Measurements from ENCODE around the gene BOLA3. TPM values are rescaled to one million over a fixed set of nuclear protein-coding genes. Genes with fewer than 3 reads are reported as not detected.
"Not testable (repeated sequence)": the region's sequence is repeated elsewhere in the genome, so short reads cannot be mapped to it uniquely, and the experiment has no call there.

The BOLA3 gene
- total RNA-seq, 2 donors from 2014 or later: 41.1 to 42.5 TPM

DNA sequence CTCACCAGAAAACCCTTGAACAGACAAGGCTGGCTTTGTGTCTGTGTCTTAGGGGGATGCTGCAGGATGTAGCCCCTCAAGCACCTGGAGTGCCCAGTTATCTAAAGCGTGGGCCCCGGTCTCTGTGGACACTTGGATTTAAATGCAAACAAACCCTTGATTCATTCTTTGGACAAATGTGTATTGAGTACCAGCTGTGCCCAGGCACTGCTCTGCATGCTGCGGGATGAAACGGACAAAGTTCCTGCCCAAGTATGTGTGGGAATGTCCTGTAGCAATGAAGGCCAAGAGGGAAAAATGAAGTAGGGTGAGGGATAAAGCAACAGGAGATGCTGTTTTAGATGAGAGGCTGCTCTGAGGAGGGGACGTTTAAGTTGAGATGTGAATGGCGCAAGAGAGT, 53.9 kb downstream of the BOLA3 start:
- Mint-ChIP-seq H3K9me3 (no peaks in the 10 kb centered on the region), H3K4me3 (no peak overlapping the region), H3K27me3 (ENCODE audit: low read depth) (no peaks in the 10 kb centered on the region), H3K4me1 (ENCODE audit: low read depth) (no peaks in the 10 kb centered on the region), H3K27ac (no peak overlapping the region), H3K36me3 (ENCODE audit: insufficient read depth in 2 of 2) (peaks cover 2 to 26% of the 10 kb centered on the region in 2 donors)
- no peak for DNase-seq
- ATAC-seq (replicated peaks in 1 of 2): no peak

- no peak for DNase-seq
- Mint-ChIP-seq H3K27me3 (ENCODE audit: low read depth) (no peaks in the 10 kb centered on the region), H3K27ac (no peak overlapping the region), H3K4me3 (no peak overlapping the region), H3K4me1 (ENCODE audit: low read depth) (no peaks in the 10 kb centered on the region), H3K9me3 (no peaks in the 10 kb centered on the region), H3K36me3 (ENCODE audit: insufficient read depth in 2 of 2) (peaks cover 2 to 26% of the 10 kb centered on the region in 2 donors)
- ATAC-seq (replicated peaks in 1 of 2): no peak
Measured at GRCh38 chr2:74093426-74093825, 54.3 kb downstream of the BOLA3 start.

DNA sequence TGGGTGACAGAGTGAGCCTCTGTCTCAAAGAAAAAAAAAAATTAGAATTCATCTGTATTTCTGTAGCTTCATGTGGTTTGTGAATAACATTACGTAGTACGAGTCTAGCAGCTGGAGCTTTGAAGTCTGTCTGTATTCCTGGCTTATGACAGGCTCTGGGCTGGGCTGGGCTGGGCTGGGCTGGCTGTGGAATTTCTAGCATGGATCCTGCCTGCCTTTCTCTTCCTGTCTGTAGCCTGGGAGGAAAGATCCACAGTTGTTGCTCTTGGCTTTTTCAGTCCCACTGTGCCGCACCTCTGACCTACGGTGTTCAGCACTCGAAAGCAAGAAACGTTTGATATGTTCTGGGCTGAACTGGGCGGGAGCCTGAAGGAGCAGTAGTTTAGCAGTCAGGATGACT, 55.4 kb downstream of the BOLA3 start:
- no peaks in the 10 kb centered on the region for H3K27me3 Mint-ChIP-seq (ENCODE audit: low read depth)
- peaks cover 2 to 25% of the 10 kb centered on the region in 2 donors for H3K36me3 Mint-ChIP-seq (ENCODE audit: insufficient read depth in 2 of 2)
- no peaks in the 10 kb centered on the region for H3K9me3 Mint-ChIP-seq
- DNase-seq (no peak), ATAC-seq (replicated peaks in 1 of 2) (no peak)
- no peak overlapping the region for H3K4me3 Mint-ChIP-seq
- H3K27ac Mint-ChIP-seq: no peak overlapping the region
- H3K4me1 Mint-ChIP-seq (ENCODE audit: low read depth): no peaks in the 10 kb centered on the region

DNA sequence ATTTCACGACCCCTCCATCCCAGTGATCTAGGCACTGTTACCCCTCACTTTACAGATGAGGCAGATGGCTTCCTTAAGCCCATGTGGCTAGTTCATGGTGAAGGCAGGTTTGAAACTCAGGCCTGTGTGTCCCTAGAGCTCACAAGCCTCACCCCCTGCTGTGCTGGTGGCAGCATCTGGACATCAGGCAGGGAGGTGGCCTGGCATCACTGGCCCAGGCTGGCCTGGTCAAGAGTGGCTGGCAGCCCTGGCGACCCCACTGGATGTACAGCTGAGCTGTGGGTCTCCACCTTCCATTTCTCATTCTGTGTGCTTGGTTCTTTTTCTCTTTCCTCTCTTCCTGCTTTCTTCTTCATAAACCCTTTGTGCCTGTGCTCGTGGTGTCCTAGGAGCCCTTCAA, 56.3 kb downstream of the BOLA3 start:
- H3K27ac Mint-ChIP-seq: no peak overlapping the region
- ATAC-seq (replicated peaks in 1 of 2) (no peak), DNase-seq (no peak)
- H3K4me3 Mint-ChIP-seq: no peak overlapping the region
- peaks cover 4 to 23% of the 10 kb centered on the region in 2 donors for H3K36me3 Mint-ChIP-seq (ENCODE audit: insufficient read depth in 2 of 2)
- no peaks in the 10 kb centered on the region for H3K9me3 Mint-ChIP-seq
- no peaks in the 10 kb centered on the region for H3K27me3 Mint-ChIP-seq (ENCODE audit: low read depth)
- H3K4me1 Mint-ChIP-seq (ENCODE audit: low read depth): no peaks in the 10 kb centered on the region

GRCh38 chr2:74089816-74090745, 57.6 kb downstream of the BOLA3 start:
- Mint-ChIP-seq H3K4me1 (ENCODE audit: low read depth) (no peaks in the 10 kb centered on the region), H3K27ac (no peak overlapping the region), H3K27me3 (ENCODE audit: low read depth) (no peaks in the 10 kb centered on the region), H3K9me3 (no peaks in the 10 kb centered on the region), H3K36me3 (ENCODE audit: insufficient read depth in 2 of 2) (peaks cover 4 to 22% of the 10 kb centered on the region in 2 donors), H3K4me3 (no peak overlapping the region)
- no peak for DNase-seq
- ATAC-seq (replicated peaks in 1 of 2): no peak

- H3K4me1 Mint-ChIP-seq (ENCODE audit: low read depth); H3K27ac Mint-ChIP-seq; H3K27me3 Mint-ChIP-seq (ENCODE audit: low read depth); DNase-seq; ATAC-seq (replicated peaks in 1 of 2); H3K4me3 Mint-ChIP-seq; H3K9me3 Mint-ChIP-seq: not testable (repeated sequence)
- H3K36me3 Mint-ChIP-seq (ENCODE audit: insufficient read depth in 2 of 2): peaks cover 2 to 13% of the 10 kb centered on the region in 2 donors
Measured at GRCh38 chr2:74088676-74089075, 59.0 kb downstream of the BOLA3 start.

DNA sequence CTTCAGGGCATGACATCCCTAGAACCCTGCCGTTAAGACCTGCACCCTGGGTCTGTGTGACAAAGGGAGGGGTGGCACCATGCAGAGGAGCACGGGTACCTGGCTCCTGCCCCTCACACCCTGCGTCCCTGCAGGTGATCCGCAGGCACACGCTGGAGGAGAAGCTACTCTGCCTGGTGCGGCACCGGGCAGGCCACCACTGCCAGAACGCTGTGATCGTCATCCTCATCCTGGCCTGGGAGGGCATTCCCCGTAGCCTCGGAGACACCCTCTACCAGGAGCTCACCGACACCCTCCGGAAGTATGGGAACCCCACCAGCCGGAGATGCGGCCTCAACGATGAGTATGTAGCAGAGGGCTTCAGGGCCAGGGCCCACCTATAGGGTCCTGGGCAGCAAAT, 60.0 kb downstream of the BOLA3 start:
- H3K9me3 Mint-ChIP-seq: no peaks in the 10 kb centered on the region
- H3K36me3 Mint-ChIP-seq (ENCODE audit: insufficient read depth in 2 of 2): peaks cover 2 to 16% of the 10 kb centered on the region in 2 donors
- ATAC-seq (replicated peaks in 1 of 2): no peak
- DNase-seq: no peak
- H3K4me1 Mint-ChIP-seq (ENCODE audit: low read depth): no peaks in the 10 kb centered on the region
- no peaks in the 10 kb centered on the region for H3K27me3 Mint-ChIP-seq (ENCODE audit: low read depth)
- H3K27ac Mint-ChIP-seq: no peak overlapping the region
- no peak overlapping the region for H3K4me3 Mint-ChIP-seq

DNA sequence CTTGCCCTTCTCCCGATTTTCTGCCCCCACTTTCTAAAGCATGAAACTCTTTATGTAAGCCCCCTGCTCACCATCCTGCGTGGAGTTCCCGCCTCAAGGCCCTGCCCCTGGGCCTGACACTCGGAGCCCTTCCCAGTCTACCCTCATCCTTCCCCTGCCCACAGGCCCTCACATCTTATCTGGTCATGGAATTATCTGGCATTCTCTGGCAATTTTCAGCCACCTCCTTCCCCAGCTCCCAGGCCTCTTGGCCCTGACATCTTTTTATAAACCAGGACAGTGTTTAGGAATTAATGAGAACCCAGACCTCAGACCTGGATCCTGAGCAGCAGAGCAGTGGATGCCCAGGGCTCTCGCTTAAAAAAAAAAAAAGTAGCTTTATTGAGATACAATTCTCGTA, 61.7 kb downstream of the BOLA3 start:
- H3K27me3 Mint-ChIP-seq (ENCODE audit: low read depth): no peaks in the 10 kb centered on the region
- H3K36me3 Mint-ChIP-seq (ENCODE audit: insufficient read depth in 2 of 2): peaks cover 3 to 17% of the 10 kb centered on the region in 2 donors
- DNase-seq (no peak), ATAC-seq (replicated peaks in 1 of 2) (no peak)
- no peak overlapping the region for H3K27ac Mint-ChIP-seq
- H3K4me1 Mint-ChIP-seq (ENCODE audit: low read depth): no peaks in the 10 kb centered on the region
- H3K4me3 Mint-ChIP-seq: no peak overlapping the region
- no peaks in the 10 kb centered on the region for H3K9me3 Mint-ChIP-seq

Other genes starting within 250 kb of the BOLA3 start
- gene DGUOK, start 221.0 kb downstream of the BOLA3 start, total RNA-seq: 100 to 1,000 TPM; 110 to 119 TPM
- gene TET3, start 163.0 kb downstream of the BOLA3 start, total RNA-seq: 10 to 100 TPM; 18.6 to 19.7 TPM
- 100 to 1,000 TPM; 121 to 135 TPM for gene MOB1A, start 31.0 kb upstream of the BOLA3 start, total RNA-seq
- 100 to 1,000 TPM; 518 to 624 TPM for gene MTHFD2, start 50.7 kb upstream of the BOLA3 start, total RNA-seq
- gene SLC4A5, start 195.5 kb upstream of the BOLA3 start, total RNA-seq: 1 to 10 TPM; 4.4 to 6.5 TPM
- gene DCTN1, start 232.4 kb upstream of the BOLA3 start, total RNA-seq: 10 to 100 TPM; 68.9 to 71.4 TPM

Measured in activated T-cell treated with anti-CD3 and anti-CD28 coated beads, Interleukin-2, amount 50 U/mL, for 72 hours (primary cell).